H9 (cell line): ENCODE results near the gene ST6GAL1. TPM values are rescaled to one million over a fixed set of nuclear protein-coding genes. Genes with fewer than 3 reads are reported as not detected.

ENCODE experiments used
- DNase-seq: peaks from one replicate; pipeline ENCODE4 v3.0.0-alpha.2; 2017
- H2AFZ ChIP-seq: one replicate; pipeline ENCODE4 v1.6.1; 2013; ENCODE audit warnings: mild to moderate bottlenecking, low read length, control low read depth, moderate library complexity
- H2AK5ac ChIP-seq: 2 replicates; pipeline ENCODE4 v1.6.1; 2013; ENCODE audit warnings: low read length, control low read depth, mixed read lengths; ENCODE audit not compliant: insufficient read length
- H2BK120ac ChIP-seq: one replicate; pipeline ENCODE4 v1.6.1; 2013; ENCODE audit warnings: low read depth, mild to moderate bottlenecking, low read length, control low read depth, inconsistent platforms; ENCODE audit not compliant: poor library complexity, severe bottlenecking
- H2BK12ac ChIP-seq: 2 replicates; pipeline ENCODE4 v1.6.1; 2013; ENCODE audit warnings: low read length, control low read depth, mixed read lengths, low read depth; ENCODE audit not compliant: insufficient read length
- H2BK15ac ChIP-seq: 2 replicates; pipeline ENCODE4 v1.6.1; 2013; ENCODE audit warnings: low read depth, low read length, control low read depth
- H2BK20ac ChIP-seq: one replicate; pipeline ENCODE4 v1.6.1; 2013; ENCODE audit warnings: low read depth, mild to moderate bottlenecking, low read length, control low read depth, inconsistent platforms; ENCODE audit not compliant: poor library complexity, severe bottlenecking
- H2BK5ac ChIP-seq: 2 replicates; pipeline ENCODE4 v1.6.1; 2013; ENCODE audit warnings: low read length, control low read depth, mixed read lengths; ENCODE audit not compliant: insufficient read length
- H3K14ac ChIP-seq: 2 replicates; pipeline ENCODE4 v1.6.1; 2013; ENCODE audit warnings: low read length, control low read depth; ENCODE audit not compliant: insufficient read depth
- H3K18ac ChIP-seq: 2 replicates; pipeline ENCODE4 v1.6.1; 2013; ENCODE audit warnings: low read depth, mild to moderate bottlenecking, mixed read lengths, low read length, control low read depth; ENCODE audit not compliant: insufficient read length
- H3K23ac ChIP-seq: 2 replicates; pipeline ENCODE4 v1.6.1; 2013; ENCODE audit warnings: low read length, control low read depth, mixed read lengths, low read depth; ENCODE audit not compliant: insufficient read length
- H3K23me2 ChIP-seq: 2 replicates; pipeline ENCODE4 v1.6.1; 2013; ENCODE audit warnings: low read depth, mild to moderate bottlenecking, mixed read lengths, low read length, control low read depth; ENCODE audit not compliant: insufficient read length, poor library complexity, severe bottlenecking
- H3K27ac ChIP-seq: 2 replicates; pipeline ENCODE4 v1.5.1; 2013; ENCODE audit warnings: low read length, control low read depth, mixed read lengths, low read depth; ENCODE audit not compliant: insufficient read length
- H3K27me3 ChIP-seq: 2 replicates; pipeline ENCODE4 v1.6.1; 2013; ENCODE audit warnings: low read length, control low read depth, inconsistent platforms; ENCODE audit not compliant: insufficient read depth
- H3K4ac ChIP-seq: 2 replicates; pipeline ENCODE4 v1.6.1; 2013; ENCODE audit warnings: low read depth, mild to moderate bottlenecking, control low read depth, inconsistent platforms, low read length, moderate library complexity
- H3K4me1 ChIP-seq: 2 replicates; pipeline ENCODE4 v1.6.1; 2013; ENCODE audit warnings: low read length, control low read depth, inconsistent platforms; ENCODE audit not compliant: insufficient read depth
- H3K4me2 ChIP-seq: 2 replicates; pipeline ENCODE4 v1.6.1; 2013; ENCODE audit warnings: low read length, control low read depth, mixed read lengths; ENCODE audit not compliant: insufficient read length, insufficient read depth
- H3K56ac ChIP-seq: 2 replicates; pipeline ENCODE4 v1.6.1; 2013; ENCODE audit warnings: low read depth, mild to moderate bottlenecking, mixed read lengths, low read length, control low read depth; ENCODE audit not compliant: insufficient read length
- H3K79me1 ChIP-seq: 2 replicates; pipeline ENCODE4 v1.6.1; 2013; ENCODE audit warnings: low read depth, mild to moderate bottlenecking, moderate library complexity, low read length, control low read depth, inconsistent platforms; ENCODE audit not compliant: insufficient read depth, poor library complexity, severe bottlenecking
- H3K79me2 ChIP-seq: 2 replicates; pipeline ENCODE4 v1.6.1; 2013; ENCODE audit warnings: low read length, control low read depth, inconsistent platforms; ENCODE audit not compliant: insufficient read depth
- H3K9ac ChIP-seq: 2 replicates; pipeline ENCODE4 v1.6.1; 2013; ENCODE audit warnings: low read length, control low read depth, mixed read lengths; ENCODE audit not compliant: insufficient read length; ENCODE audit errors: extremely low read depth
- H3K9me3 ChIP-seq: one replicate; pipeline ENCODE4 v1.6.1; 2013; ENCODE audit warnings: low read depth, low read length, inconsistent platforms; ENCODE audit not compliant: control insufficient read depth
- H3T11ph ChIP-seq: one replicate; pipeline ENCODE4 v1.6.1; 2013; ENCODE audit warnings: mild to moderate bottlenecking, low read length, control low read depth, inconsistent platforms
- H4K20me1 ChIP-seq: one replicate; pipeline ENCODE4 v1.6.1; 2013; ENCODE audit not compliant: control insufficient read depth, insufficient read length, insufficient read depth
- H4K5ac ChIP-seq: 2 replicates; pipeline ENCODE4 v1.6.1; 2013; ENCODE audit warnings: low read depth, mild to moderate bottlenecking, mixed read lengths, low read length, control low read depth; ENCODE audit not compliant: insufficient read length
- H4K8ac ChIP-seq: replicated peaks from 2 replicates; pipeline ENCODE4 v1.6.1; 2013; ENCODE audit warnings: low read length, control low read depth, mixed read lengths, low read depth; ENCODE audit not compliant: insufficient read length
- H4K91ac ChIP-seq: 2 replicates; pipeline ENCODE4 v1.6.1; 2013; ENCODE audit warnings: low read depth, mild to moderate bottlenecking, moderate library complexity, mixed read lengths, low read length, control low read depth; ENCODE audit not compliant: insufficient read length
- H3K27ac Mint-ChIP-seq, 3 experiments: 2 replicates in 2 of 3; 3 replicates in 1 of 3; pipeline ENCODE4 v1.8.0; 2020 to 2021; ENCODE audit warnings: mixed read lengths in 3 of 3, mild to moderate bottlenecking in 1 of 3, moderate library complexity in 1 of 3
- H3K27me3 Mint-ChIP-seq: 2 replicates; pipeline ENCODE4 v1.8.0; 2021; ENCODE audit warnings: low read depth, mild to moderate bottlenecking, moderate library complexity, mixed read lengths
- H3K36me3 Mint-ChIP-seq, 3 experiments: 2 replicates in 2 of 3; 3 replicates in 1 of 3; pipeline ENCODE4 v1.8.0; 2020 to 2021; ENCODE audit warnings: low read depth in 3 of 3, mixed read lengths in 3 of 3; ENCODE audit not compliant: insufficient read depth in 1 of 3
- H3K4me1 Mint-ChIP-seq, 2 experiments: 2 replicates each; pipeline ENCODE4 v1.8.0; 2020; ENCODE audit warnings: mixed read lengths in 2 of 2
- H3K4me3 Mint-ChIP-seq, 2 experiments: 2 replicates in 1 of 2; 3 replicates in 1 of 2; pipeline ENCODE4 v1.8.0; 2020 to 2021; ENCODE audit warnings: mild to moderate bottlenecking in 2 of 2, mixed read lengths in 2 of 2, moderate library complexity in 1 of 2
- H3K9me3 Mint-ChIP-seq, 2 experiments: 2 replicates in 1 of 2; 3 replicates in 1 of 2; pipeline ENCODE4 v1.8.0; 2020; ENCODE audit warnings: mild to moderate bottlenecking in 2 of 2, mixed read lengths in 2 of 2, moderate library complexity in 1 of 2
- CTCF ChIP-seq: fragments of 200-600 bp; sonication (generic); conservative IDR thresholded peaks from 3 replicates; pipeline ENCODE4 v1.8.0; 2021; ENCODE audit warnings: antibody characterized with exemption, mild to moderate bottlenecking
- WGBS: extraction: QIAGEN DNeasy Blood & Tissue Kit; methylation state at CpG from one replicate; pipeline ENCODE4 v1.1.7; 2013; ENCODE audit warnings: missing lambda C conversion rate, low lambda C conversion rate, mixed read lengths; ENCODE audit not compliant: insufficient read length; ENCODE audit errors: extremely low coverage; 5-methylcytosine and 5-hydroxymethylcytosine counted together
- total RNA-seq: library from RNA; stranded (reverse); gene quantifications from 2 replicates; pipeline ENCODE4 v1.2.1, GENCODE V29; 2021

Gene ST6GAL1
- total RNA-seq, 1 experiment from 2014 or later: 139 TPM

GRCh38 chr3:187084580-187084979, 154.3 kb downstream of the ST6GAL1 start:
- Histone ChIP-seq H3K4ac (no peak overlapping the region), H4K8ac (no peak overlapping the region), H2BK120ac (no peak overlapping the region), H3K79me2 (no peaks in the 10 kb centered on the region), H3K4me2 (no peak overlapping the region), H3T11ph (no peak overlapping the region), H2AFZ (no peak overlapping the region), H3K4me1 (peaks cover 4% of the 10 kb centered on the region; the same call in 1 of the 2 replicates), H2BK5ac (no peak overlapping the region), H3K56ac (no peak overlapping the region), H3K79me1 (no peaks in the 10 kb centered on the region), H3K27me3 (no peaks in the 10 kb centered on the region), H3K18ac (no peak overlapping the region), H3K9me3 (no peaks in the 10 kb centered on the region), H4K5ac (no peak overlapping the region), H3K27ac (no peak overlapping the region), H4K20me1 (no peaks in the 10 kb centered on the region), H2BK20ac (no peak overlapping the region), H3K9ac (no peak overlapping the region), H2AK5ac (no peak overlapping the region), H3K14ac (no peak overlapping the region), H4K91ac (no peak overlapping the region), H2BK15ac (no peak overlapping the region), H3K23ac (no peak overlapping the region), H2BK12ac (no peak overlapping the region), H3K23me2 (no peaks in the 10 kb centered on the region)
- Mint-ChIP-seq H3K27me3 (no peaks in the 10 kb centered on the region), H3K36me3 (peaks cover 8 to 17% (median 12%) of the 10 kb centered on the region in 3 experiments; a peak in 6 of 7 replicates), H3K27ac (no peak overlapping the region; a peak in 1 of 7 replicates), H3K4me1 (peaks cover 19 to 21% of the 10 kb centered on the region in 2 experiments), H3K9me3 (peaks cover 15 to 30% of the 10 kb centered on the region in 2 experiments), H3K4me3 (no peak overlapping the region)
- DNase-seq: no peak
- no peak for TF ChIP-seq CTCF
- WGBS: no CpG with 5 or more reads among the region's 2 CpGs
